GM13977 (cell line): Measurements from ENCODE around the gene PRKCE.

Experiments
- DNase-seq: peaks from one replicate; pipeline ENCODE4 v3.0.0; 2012; ENCODE audit warnings: low spot score
- in situ Hi-C: fragments of 300-500 bp; cut with MboI; formaldehyde crosslinking; loops from one replicate; pipeline ENCODE4 v1.12.0; 2022; ENCODE audit warnings: low sequenced_read_pairs, low pct_unique_long_range_greater_than_20kb, mixed read lengths, inconsistent platforms; ENCODE audit not compliant: unreplicated experiment
- TF ChIP-seq, protein P1 (sequence below): IDR thresholded peaks from 2 replicates; pipeline ENCODE4 v1.5.1; 2012; ENCODE audit warnings: mild to moderate bottlenecking, control low read depth; ENCODE audit not compliant: insufficient read depth; ENCODE audit errors: extremely low read depth, missing control alignments

PRKCE gene

DNA sequence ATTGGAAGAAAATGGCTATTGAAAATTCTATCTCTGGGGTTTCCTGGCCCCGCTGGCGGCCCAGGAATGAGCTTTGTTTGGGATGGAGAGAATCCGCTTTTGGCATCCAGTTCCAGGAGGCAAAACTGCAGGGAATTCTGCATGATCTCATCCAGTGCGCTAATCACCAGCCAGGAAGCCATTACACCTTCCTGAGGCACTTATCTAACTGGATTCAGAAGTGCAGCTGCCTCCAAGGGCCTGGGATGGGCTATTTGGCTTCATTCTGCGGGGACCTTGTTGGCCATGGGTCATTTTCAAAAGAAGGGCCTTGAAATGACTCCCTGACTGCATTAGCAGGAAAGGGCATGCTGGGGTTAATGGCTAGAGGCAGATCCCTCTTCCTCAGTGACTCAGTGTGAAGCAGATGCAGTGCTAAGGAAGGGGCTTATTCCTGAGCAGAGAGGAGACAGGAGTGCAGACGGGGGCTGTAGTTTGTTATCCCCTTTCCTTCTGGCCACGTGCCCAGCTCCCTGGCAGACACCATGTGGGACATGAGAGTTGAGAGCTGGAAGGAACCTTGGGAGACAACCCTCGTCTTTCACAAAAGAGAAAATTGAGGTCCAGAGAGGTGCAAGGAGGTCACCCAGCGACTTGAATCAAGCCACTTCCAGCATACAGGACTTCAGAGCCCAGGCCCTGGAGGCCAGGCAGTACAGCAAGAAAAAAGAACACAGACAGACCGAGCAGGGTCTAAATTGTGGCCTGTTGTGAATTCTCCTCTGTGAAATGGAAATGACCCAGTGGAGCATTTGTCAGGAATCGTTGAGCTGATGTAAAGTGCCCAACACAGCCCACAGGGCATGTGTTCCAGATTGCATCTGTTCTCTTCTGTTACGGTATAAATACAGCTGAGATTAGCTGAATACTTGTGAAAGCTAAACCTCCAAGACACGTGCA lies 161.8 kb downstream of the PRKCE start:
- in situ Hi-C loops, result no loop called here
- DNase-seq, result no peak
- TF ChIP-seq, protein P1, sequence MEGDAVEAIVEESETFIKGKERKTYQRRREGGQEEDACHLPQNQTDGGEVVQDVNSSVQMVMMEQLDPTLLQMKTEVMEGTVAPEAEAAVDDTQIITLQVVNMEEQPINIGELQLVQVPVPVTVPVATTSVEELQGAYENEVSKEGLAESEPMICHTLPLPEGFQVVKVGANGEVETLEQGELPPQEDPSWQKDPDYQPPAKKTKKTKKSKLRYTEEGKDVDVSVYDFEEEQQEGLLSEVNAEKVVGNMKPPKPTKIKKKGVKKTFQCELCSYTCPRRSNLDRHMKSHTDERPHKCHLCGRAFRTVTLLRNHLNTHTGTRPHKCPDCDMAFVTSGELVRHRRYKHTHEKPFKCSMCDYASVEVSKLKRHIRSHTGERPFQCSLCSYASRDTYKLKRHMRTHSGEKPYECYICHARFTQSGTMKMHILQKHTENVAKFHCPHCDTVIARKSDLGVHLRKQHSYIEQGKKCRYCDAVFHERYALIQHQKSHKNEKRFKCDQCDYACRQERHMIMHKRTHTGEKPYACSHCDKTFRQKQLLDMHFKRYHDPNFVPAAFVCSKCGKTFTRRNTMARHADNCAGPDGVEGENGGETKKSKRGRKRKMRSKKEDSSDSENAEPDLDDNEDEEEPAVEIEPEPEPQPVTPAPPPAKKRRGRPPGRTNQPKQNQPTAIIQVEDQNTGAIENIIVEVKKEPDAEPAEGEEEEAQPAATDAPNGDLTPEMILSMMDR, result no peak

DNA sequence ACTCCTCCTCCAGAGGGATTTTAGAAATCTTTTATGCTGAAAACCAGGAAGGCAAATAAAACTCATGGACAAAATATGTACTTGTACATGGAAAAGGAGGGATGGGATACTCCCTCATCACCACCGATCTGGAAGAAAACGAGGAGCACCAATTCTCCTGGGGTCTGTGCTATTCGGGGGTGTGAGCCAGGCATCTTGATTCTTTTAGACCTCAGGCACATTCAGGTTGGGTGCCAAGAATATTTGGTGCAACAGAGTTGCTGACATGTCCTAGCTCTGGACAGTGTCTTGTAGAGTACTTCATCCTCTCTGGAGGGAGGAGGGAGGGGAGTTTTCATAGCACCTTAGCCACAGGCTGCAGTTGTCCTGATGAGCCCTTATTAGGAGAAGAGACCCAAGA lies 163.0 kb downstream of the PRKCE start:
- in situ Hi-C loops, result no loop called here
- DNase-seq, result no peak
- TF ChIP-seq, protein P1, result no peak

DNA sequence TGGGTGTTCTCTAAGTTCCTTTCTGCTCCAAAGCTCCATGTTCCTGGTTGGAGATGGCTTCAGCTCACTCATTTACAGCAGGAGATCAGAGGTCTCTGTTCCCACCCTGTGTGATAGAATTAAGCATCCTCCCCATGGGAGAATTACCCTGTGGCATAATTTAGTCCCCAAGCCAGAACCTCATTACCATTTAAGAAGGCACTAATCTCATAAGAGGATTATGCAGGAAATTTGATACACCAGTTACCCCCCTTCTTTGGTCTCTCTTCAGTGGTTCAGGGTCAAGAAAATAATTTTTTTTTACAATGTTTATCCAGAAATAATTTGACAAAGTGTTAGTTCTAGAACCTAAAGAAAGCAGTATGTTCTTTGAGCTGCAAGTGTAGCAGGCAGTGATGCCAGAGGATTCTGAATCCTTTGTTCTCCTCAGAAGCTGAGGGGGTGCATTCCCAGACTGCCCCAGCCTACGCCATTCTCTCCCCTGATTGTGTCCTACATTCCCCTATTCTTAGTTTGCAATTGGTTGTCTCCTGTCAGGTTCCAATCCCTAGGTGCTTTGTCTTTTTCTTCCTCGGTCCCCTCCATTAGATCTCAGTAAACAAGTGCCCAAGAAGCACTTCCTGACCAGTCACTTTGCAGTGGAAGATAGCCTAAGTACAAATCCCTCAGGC lies 163.6 kb downstream of the PRKCE start:
- in situ Hi-C loops, result no loop called here
- DNase-seq, result no peak
- TF ChIP-seq, protein P1, result no peak

DNA sequence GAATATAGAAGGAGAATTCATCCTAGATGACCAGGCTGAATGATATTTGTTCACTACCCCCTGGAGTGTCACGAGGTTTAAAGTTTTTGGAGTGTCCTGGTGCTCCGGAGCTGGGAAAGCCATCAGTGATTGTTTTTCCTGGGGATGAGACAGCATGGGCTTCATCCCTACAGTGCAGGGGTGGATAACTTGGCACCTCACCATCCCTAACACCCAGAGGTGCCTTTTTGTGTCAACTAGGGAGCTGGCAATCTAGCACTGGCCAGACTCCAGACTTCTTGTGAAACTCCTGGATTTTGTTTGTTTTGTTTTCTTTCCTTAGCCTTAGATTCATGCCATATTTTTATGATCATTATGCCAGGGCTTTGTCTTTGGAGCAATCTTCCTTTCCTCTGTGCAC lies 164.8 kb downstream of the PRKCE start:
- TF ChIP-seq, protein P1, result no peak
- in situ Hi-C loops, result no loop called here
- no peak for DNase-seq

DNA sequence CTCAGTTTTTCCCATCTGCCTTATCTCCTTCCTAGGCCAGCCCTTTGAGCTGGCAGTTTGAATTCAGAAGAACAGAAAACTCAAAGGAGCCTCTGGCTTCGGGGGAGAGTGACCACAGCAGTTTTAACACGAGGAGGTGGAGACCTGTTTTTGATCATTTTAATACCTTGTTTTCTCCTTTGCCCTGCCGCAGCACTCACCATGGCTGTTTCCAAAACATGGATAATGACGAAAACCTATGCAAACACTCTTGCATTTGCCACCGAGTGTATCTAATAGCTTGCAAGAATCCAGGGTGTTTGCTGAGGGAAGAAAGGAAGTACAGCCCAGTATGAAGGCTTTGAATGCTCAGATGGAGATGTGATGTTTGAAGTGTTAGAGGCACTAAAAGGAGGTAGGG lies 167.1 kb downstream of the PRKCE start:
- in situ Hi-C loops, result no loop called here
- DNase-seq, result no peak
- TF ChIP-seq, protein P1, result no peak

DNA sequence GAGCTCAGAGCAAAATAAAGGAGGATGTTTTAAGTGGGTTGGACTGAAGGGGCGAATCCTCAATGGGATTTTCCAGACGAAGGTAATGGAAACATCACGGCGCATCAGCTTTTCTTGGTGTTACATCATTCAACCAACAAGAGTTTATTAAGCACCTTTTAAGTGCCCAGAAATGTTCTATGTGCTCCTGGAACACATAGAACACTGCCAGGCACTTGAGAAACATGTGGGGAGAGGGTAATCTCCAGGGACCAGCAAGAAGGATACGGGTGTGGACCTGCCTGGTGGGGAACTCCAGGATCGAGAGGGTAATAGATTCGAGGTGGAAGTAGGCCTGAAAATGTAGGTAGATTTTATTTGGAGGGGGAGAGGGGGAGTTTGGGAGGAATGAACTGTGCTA lies 168.6 kb downstream of the PRKCE start:
- in situ Hi-C loops, result no loop called here
- TF ChIP-seq, protein P1, result no peak
- no peak for DNase-seq
